Measurements from ENCODE around the gene SMIM27.
A peak's percentile ranks its signal among the peaks of the same experiment; 100 is the strongest.

SMIM27 gene

GRCh38 chr9:32552172-32552872 is at the start of gene SMIM27, which contains the start of gene TOPORS:
SMIM27 (plus strand) TSS chr9:32552327; CDS start chr9:32552435, 108 bp downstream.
TOPORS (minus strand) TSS chr9:32552586; CDS start chr9:32552436, 150 bp downstream.
- peak within 1 kb of the TSS; percentile 96 for H3K27ac ChIP-seq (ENCODE audit: low read depth, low read length, poor library complexity, severe bottlenecking)
- H3K4me3 ChIP-seq (ENCODE audit: low read depth, low read length, poor library complexity, severe bottlenecking) = peak within 1 kb of the TSS; percentile 75
- peaks cover 32% of the 10 kb centered on the region for H3K79me2 ChIP-seq (ENCODE audit: insufficient read depth, low read length)
- peak within 1 kb of the TSS; percentile 94 for H3K4me2 ChIP-seq (ENCODE audit: low read length)
- peaks cover 21% of the 10 kb centered on the region for H3K36me3 ChIP-seq (ENCODE audit: insufficient read depth, low read length)
- no peaks in the 10 kb centered on the region for H3K9me2 ChIP-seq (ENCODE audit: low read depth, low read length)
- no peaks in the 10 kb centered on the region for H3K27me3 ChIP-seq (ENCODE audit: insufficient read depth, low read length)
- H3K9me3 ChIP-seq (ENCODE audit: low read length) = no peaks in the 10 kb centered on the region
- peak within 1 kb of the TSS; percentile 23; the same call in 1 of the 2 replicates for H2AFZ ChIP-seq (ENCODE audit: low read length)
- no peaks in the 10 kb centered on the region for H3F3A ChIP-seq (ENCODE audit: insufficient read depth, low read length)
- H3K4me1 ChIP-seq (ENCODE audit: insufficient read depth, low read length, severe bottlenecking) = peaks cover 31% of the 10 kb centered on the region
- peak within 1 kb of the TSS; percentile 95 for H3K9ac ChIP-seq (ENCODE audit: low read length)
- TF ChIP-seq CTCF (IDR thresholded peaks at IDR 0.05; ENCODE audit: low read length) (no peak; the same call in 1 of the 2 replicates), EZH2 (IDR thresholded peaks at IDR 0.05; ENCODE audit: borderline replicate concordance, low read length) (no peak)
- H4K20me1 ChIP-seq (ENCODE audit: insufficient read depth, low read length) = no peaks in the 10 kb centered on the region

- TF ChIP-seq CTCF (IDR thresholded peaks at IDR 0.05; ENCODE audit: low read length) (no peak), EZH2 (IDR thresholded peaks at IDR 0.05; ENCODE audit: borderline replicate concordance, low read length) (no peak)
- Histone ChIP-seq H3F3A (ENCODE audit: insufficient read depth, low read length) (no peaks in the 10 kb centered on the region), H3K9me3 (ENCODE audit: low read length) (no peaks in the 10 kb centered on the region), H3K27ac (ENCODE audit: low read depth, low read length, poor library complexity, severe bottlenecking) (no peak overlapping the region), H3K4me3 (ENCODE audit: low read depth, low read length, poor library complexity, severe bottlenecking) (no peak overlapping the region), H3K27me3 (ENCODE audit: insufficient read depth, low read length) (no peaks in the 10 kb centered on the region), H2AFZ (ENCODE audit: low read length) (no peak overlapping the region), H3K9ac (ENCODE audit: low read length) (no peak overlapping the region), H3K79me2 (ENCODE audit: insufficient read depth, low read length) (no peaks in the 10 kb centered on the region), H3K4me1 (ENCODE audit: insufficient read depth, low read length, severe bottlenecking) (no peaks in the 10 kb centered on the region), H3K4me2 (ENCODE audit: low read length) (no peak overlapping the region), H3K36me3 (ENCODE audit: insufficient read depth, low read length) (no peaks in the 10 kb centered on the region), H3K9me2 (ENCODE audit: low read depth, low read length) (no peaks in the 10 kb centered on the region), H4K20me1 (ENCODE audit: insufficient read depth, low read length) (no peaks in the 10 kb centered on the region)
Measured at GRCh38 chr9:32502464-32502863, 49.7 kb upstream of the SMIM27 start.

GRCh38 chr9:32503008-32503407 is 49.1 kb upstream of the SMIM27 start:
- TF ChIP-seq EZH2 (IDR thresholded peaks at IDR 0.05; ENCODE audit: borderline replicate concordance, low read length) = no peak
- no peak for TF ChIP-seq CTCF (IDR thresholded peaks at IDR 0.05; ENCODE audit: low read length)
- Histone ChIP-seq H3K4me3 (ENCODE audit: low read depth, low read length, poor library complexity, severe bottlenecking) (no peak overlapping the region), H3K27me3 (ENCODE audit: insufficient read depth, low read length) (no peaks in the 10 kb centered on the region), H3K4me1 (ENCODE audit: insufficient read depth, low read length, severe bottlenecking) (no peaks in the 10 kb centered on the region), H2AFZ (ENCODE audit: low read length) (no peak overlapping the region), H3K36me3 (ENCODE audit: insufficient read depth, low read length) (no peaks in the 10 kb centered on the region), H3K9me3 (ENCODE audit: low read length) (no peaks in the 10 kb centered on the region), H3K9me2 (ENCODE audit: low read depth, low read length) (no peaks in the 10 kb centered on the region), H3K4me2 (ENCODE audit: low read length) (no peak overlapping the region), H4K20me1 (ENCODE audit: insufficient read depth, low read length) (no peaks in the 10 kb centered on the region), H3F3A (ENCODE audit: insufficient read depth, low read length) (no peaks in the 10 kb centered on the region), H3K79me2 (ENCODE audit: insufficient read depth, low read length) (no peaks in the 10 kb centered on the region), H3K27ac (ENCODE audit: low read depth, low read length, poor library complexity, severe bottlenecking) (no peak overlapping the region), H3K9ac (ENCODE audit: low read length) (no peak overlapping the region)
